ENCODE measurements around the gene DPYD.
A peak's percentile ranks its signal among the peaks of the same experiment; 100 is the strongest.

The DPYD gene

GRCh38 chr1:97853221-97853620, 67.6 kb downstream of the DPYD start:
- TF ChIP-seq EZH2phosphoT487 (IDR thresholded peaks at IDR 0.05; ENCODE audit: borderline replicate concordance) (no peak), CTCF (conservative IDR thresholded peaks at IDR 0.05; ENCODE audit: low read length) (no peak)
- Histone ChIP-seq H3K27me3 (ENCODE audit: insufficient read depth, low read length, poor library complexity, severe bottlenecking) (no peaks in the 10 kb centered on the region), H3K9ac (ENCODE audit: low read depth, low read length, poor library complexity, severe bottlenecking) (no peak overlapping the region), H3K4me1 (ENCODE audit: insufficient read depth, low read length, poor library complexity, severe bottlenecking) (peaks cover 62% of the 10 kb centered on the region), H3K4me3 (ENCODE audit: low read length, poor library complexity, severe bottlenecking) (no peak overlapping the region), H2AFZ (ENCODE audit: low read length) (no peak overlapping the region), H4K20me1 (ENCODE audit: insufficient read depth, low read length, poor library complexity, severe bottlenecking) (no peaks in the 10 kb centered on the region), H3K9me3 (ENCODE audit: insufficient read depth, low read depth, low read length) (no peaks in the 10 kb centered on the region), H3K79me2 (ENCODE audit: insufficient read depth, low read length) (peaks cover 19% of the 10 kb centered on the region), H3F3A (ENCODE audit: low read depth) (0 out of 2 replicates have a peak, but pooled peaks cover 2% of the 10 kb centered on the region), H3K36me3 (ENCODE audit: insufficient read depth, low read length) (no peaks in the 10 kb centered on the region), H3K9me2 (replicated peaks; ENCODE audit: low read depth, low read length) (no peaks in the 10 kb centered on the region), H3K4me2 (ENCODE audit: low read depth, low read length, poor library complexity, severe bottlenecking) (peak overlapping the region; percentile 13)

- H3K9ac ChIP-seq (ENCODE audit: low read depth, low read length, poor library complexity, severe bottlenecking) = peak overlapping the region; percentile 80
- H3K36me3 ChIP-seq (ENCODE audit: insufficient read depth, low read length) = peaks cover 21% of the 10 kb centered on the region; the same call in 1 of the 2 replicates
- H3K9me2 ChIP-seq (replicated peaks; ENCODE audit: low read depth, low read length) = no peaks in the 10 kb centered on the region
- H3K9me3 ChIP-seq (ENCODE audit: insufficient read depth, low read depth, low read length) = peaks cover 16% of the 10 kb centered on the region; the same call in 1 of the 2 replicates
- peak overlapping the region; percentile 72 for H3K4me3 ChIP-seq (ENCODE audit: low read length, poor library complexity, severe bottlenecking)
- H3K4me2 ChIP-seq (ENCODE audit: low read depth, low read length, poor library complexity, severe bottlenecking) = peak overlapping the region; percentile 81
- H3K79me2 ChIP-seq (ENCODE audit: insufficient read depth, low read length) = peaks cover 7% of the 10 kb centered on the region
- no peak overlapping the region for H2AFZ ChIP-seq (ENCODE audit: low read length)
- no peaks in the 10 kb centered on the region for H4K20me1 ChIP-seq (ENCODE audit: insufficient read depth, low read length, poor library complexity, severe bottlenecking)
- H3F3A ChIP-seq (ENCODE audit: low read depth) = 0 out of 2 replicates have a peak, but pooled peaks cover 2% of the 10 kb centered on the region
- TF ChIP-seq CTCF (conservative IDR thresholded peaks at IDR 0.05; ENCODE audit: low read length) (no peak), EZH2phosphoT487 (IDR thresholded peaks at IDR 0.05; ENCODE audit: borderline replicate concordance) (no peak)
- peaks cover 61% of the 10 kb centered on the region for H3K4me1 ChIP-seq (ENCODE audit: insufficient read depth, low read length, poor library complexity, severe bottlenecking)
- H3K27me3 ChIP-seq (ENCODE audit: insufficient read depth, low read length, poor library complexity, severe bottlenecking) = no peaks in the 10 kb centered on the region
These were observed 71.2 kb downstream of the DPYD start for GRCh38 chr1:97849345-97850340.

- TF ChIP-seq CTCF (conservative IDR thresholded peaks at IDR 0.05; ENCODE audit: low read length) = no peak
- no peak for TF ChIP-seq EZH2phosphoT487 (IDR thresholded peaks at IDR 0.05; ENCODE audit: borderline replicate concordance)
- Histone ChIP-seq H3K4me2 (ENCODE audit: low read depth, low read length, poor library complexity, severe bottlenecking) (no peak overlapping the region), H3F3A (ENCODE audit: low read depth) (0 out of 2 replicates have a peak, but pooled peaks cover 2% of the 10 kb centered on the region), H2AFZ (ENCODE audit: low read length) (no peak overlapping the region), H3K4me1 (ENCODE audit: insufficient read depth, low read length, poor library complexity, severe bottlenecking) (peaks cover 31% of the 10 kb centered on the region), H4K20me1 (ENCODE audit: insufficient read depth, low read length, poor library complexity, severe bottlenecking) (no peaks in the 10 kb centered on the region), H3K4me3 (ENCODE audit: low read length, poor library complexity, severe bottlenecking) (no peak overlapping the region), H3K27me3 (ENCODE audit: insufficient read depth, low read length, poor library complexity, severe bottlenecking) (no peaks in the 10 kb centered on the region), H3K9me3 (ENCODE audit: insufficient read depth, low read depth, low read length) (peaks cover 16% of the 10 kb centered on the region; the same call in 1 of the 2 replicates), H3K79me2 (ENCODE audit: insufficient read depth, low read length) (no peaks in the 10 kb centered on the region), H3K9ac (ENCODE audit: low read depth, low read length, poor library complexity, severe bottlenecking) (no peak overlapping the region), H3K9me2 (replicated peaks; ENCODE audit: low read depth, low read length) (no peaks in the 10 kb centered on the region), H3K36me3 (ENCODE audit: insufficient read depth, low read length) (peaks cover 25% of the 10 kb centered on the region; the same call in 1 of the 2 replicates)
These were observed 75.0 kb downstream of the DPYD start for GRCh38 chr1:97845805-97846204.

Data from Loucy (cell line).